Endothelial cell (in vitro differentiated cells): Measurements from ENCODE around the gene KCNMA1. TPM values are rescaled to one million over a fixed set of nuclear protein-coding genes. Genes with fewer than 3 reads are reported as not detected.

ENCODE experiments used
- DNase-seq: peaks from one replicate; pipeline ENCODE4 v3.0.0; 2021; ENCODE audit warnings: low spot score
- H3K27ac Mint-ChIP-seq: one replicate; pipeline ENCODE4 v1.8.0; 2021; ENCODE audit warnings: mixed read lengths, inconsistent platforms; ENCODE audit not compliant: unreplicated experiment
- H3K27me3 Mint-ChIP-seq: one replicate; pipeline ENCODE4 v1.8.0; 2021; ENCODE audit warnings: mild to moderate bottlenecking, moderate library complexity, mixed read lengths, inconsistent platforms; ENCODE audit not compliant: unreplicated experiment
- H3K36me3 Mint-ChIP-seq: one replicate; pipeline ENCODE4 v1.8.0; 2021; ENCODE audit warnings: mild to moderate bottlenecking, low read depth, mixed read lengths, inconsistent platforms; ENCODE audit not compliant: unreplicated experiment
- H3K4me1 Mint-ChIP-seq: one replicate; pipeline ENCODE4 v1.8.0; 2021; ENCODE audit warnings: mild to moderate bottlenecking, mixed read lengths, inconsistent platforms; ENCODE audit not compliant: unreplicated experiment
- H3K4me3 Mint-ChIP-seq: one replicate; pipeline ENCODE4 v1.8.0; 2021; ENCODE audit warnings: mild to moderate bottlenecking, mixed read lengths, inconsistent platforms; ENCODE audit not compliant: unreplicated experiment
- H3K9me3 Mint-ChIP-seq: one replicate; pipeline ENCODE4 v1.8.0; 2021; ENCODE audit warnings: mixed read lengths, inconsistent platforms; ENCODE audit not compliant: unreplicated experiment
- total RNA-seq: library from RNA; stranded (reverse); fragmentation: NEBNext Ultra II Directional; extraction: Animal tissue kit (Norgen Biotek cat#: 25700); gene quantifications from one replicate; pipeline ENCODE4 v1.2.1, GENCODE V29; 2021; ENCODE audit not compliant: unreplicated experiment
- TF ChIP-seq, protein P1 (sequence below): fragments of 200-600 bp; sonication (generic); IDR thresholded peaks from one replicate; pipeline ENCODE4 v1.5.0; 2021; ENCODE audit warnings: antibody characterized with exemption; ENCODE audit not compliant: unreplicated experiment

Gene KCNMA1
- total RNA-seq, 1 donor from 2014 or later, result 5.1 TPM

DNA sequence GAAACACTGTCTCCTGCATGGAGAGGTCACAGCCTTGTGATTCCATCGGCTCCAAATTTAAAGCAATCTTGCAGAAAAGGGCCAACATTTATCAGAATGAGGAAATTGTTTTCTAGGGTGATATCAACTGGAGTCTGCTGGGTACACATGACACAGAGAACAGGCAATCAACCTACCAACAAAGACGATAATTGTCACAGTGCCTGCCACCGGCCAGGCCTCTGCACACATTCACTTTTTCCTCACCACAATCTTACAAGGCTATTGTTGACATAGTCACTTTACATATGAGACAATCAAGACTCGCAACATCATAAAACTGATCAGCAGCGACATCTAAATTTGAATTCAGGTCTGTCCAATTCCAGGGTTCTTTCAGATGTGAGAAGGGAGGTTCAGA, 189.4 kb downstream of the KCNMA1 start:
- peaks cover 6% of the 10 kb centered on the region for H3K4me1 Mint-ChIP-seq
- no peaks in the 10 kb centered on the region for H3K36me3 Mint-ChIP-seq
- H3K27me3 Mint-ChIP-seq, result no peaks in the 10 kb centered on the region
- DNase-seq, result no peak
- H3K4me3 Mint-ChIP-seq, result no peak overlapping the region
- no peak overlapping the region for H3K27ac Mint-ChIP-seq
- no peaks in the 10 kb centered on the region for H3K9me3 Mint-ChIP-seq
- TF ChIP-seq, protein P1, sequence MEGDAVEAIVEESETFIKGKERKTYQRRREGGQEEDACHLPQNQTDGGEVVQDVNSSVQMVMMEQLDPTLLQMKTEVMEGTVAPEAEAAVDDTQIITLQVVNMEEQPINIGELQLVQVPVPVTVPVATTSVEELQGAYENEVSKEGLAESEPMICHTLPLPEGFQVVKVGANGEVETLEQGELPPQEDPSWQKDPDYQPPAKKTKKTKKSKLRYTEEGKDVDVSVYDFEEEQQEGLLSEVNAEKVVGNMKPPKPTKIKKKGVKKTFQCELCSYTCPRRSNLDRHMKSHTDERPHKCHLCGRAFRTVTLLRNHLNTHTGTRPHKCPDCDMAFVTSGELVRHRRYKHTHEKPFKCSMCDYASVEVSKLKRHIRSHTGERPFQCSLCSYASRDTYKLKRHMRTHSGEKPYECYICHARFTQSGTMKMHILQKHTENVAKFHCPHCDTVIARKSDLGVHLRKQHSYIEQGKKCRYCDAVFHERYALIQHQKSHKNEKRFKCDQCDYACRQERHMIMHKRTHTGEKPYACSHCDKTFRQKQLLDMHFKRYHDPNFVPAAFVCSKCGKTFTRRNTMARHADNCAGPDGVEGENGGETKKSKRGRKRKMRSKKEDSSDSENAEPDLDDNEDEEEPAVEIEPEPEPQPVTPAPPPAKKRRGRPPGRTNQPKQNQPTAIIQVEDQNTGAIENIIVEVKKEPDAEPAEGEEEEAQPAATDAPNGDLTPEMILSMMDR, result no peak

DNA sequence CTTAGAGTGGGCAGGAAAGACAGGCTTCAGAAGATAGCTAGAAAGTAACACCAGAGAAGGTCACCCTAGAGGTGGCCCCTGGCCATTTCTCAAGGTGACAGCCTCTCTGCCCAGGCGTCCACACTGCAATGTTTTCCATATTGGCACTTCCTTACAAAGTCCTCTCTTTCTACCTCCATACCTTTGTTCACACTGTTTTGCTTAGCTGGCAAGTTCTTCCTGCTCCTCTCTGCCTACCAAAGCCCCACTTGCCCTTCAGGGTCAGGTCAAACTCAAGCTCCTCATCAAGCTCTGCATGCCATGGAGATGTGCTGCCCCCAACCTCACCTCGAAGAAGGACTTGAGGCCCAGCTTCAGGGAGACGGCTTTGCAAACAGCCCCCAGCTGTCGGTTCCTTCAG, 190.9 kb downstream of the KCNMA1 start:
- H3K27ac Mint-ChIP-seq, result no peak overlapping the region
- H3K9me3 Mint-ChIP-seq, result no peaks in the 10 kb centered on the region
- TF ChIP-seq, protein P1, result no peak
- no peaks in the 10 kb centered on the region for H3K4me1 Mint-ChIP-seq
- peaks cover 1% of the 10 kb centered on the region for H3K27me3 Mint-ChIP-seq
- H3K36me3 Mint-ChIP-seq, result no peaks in the 10 kb centered on the region
- no peak for DNase-seq
- H3K4me3 Mint-ChIP-seq, result no peak overlapping the region

DNA sequence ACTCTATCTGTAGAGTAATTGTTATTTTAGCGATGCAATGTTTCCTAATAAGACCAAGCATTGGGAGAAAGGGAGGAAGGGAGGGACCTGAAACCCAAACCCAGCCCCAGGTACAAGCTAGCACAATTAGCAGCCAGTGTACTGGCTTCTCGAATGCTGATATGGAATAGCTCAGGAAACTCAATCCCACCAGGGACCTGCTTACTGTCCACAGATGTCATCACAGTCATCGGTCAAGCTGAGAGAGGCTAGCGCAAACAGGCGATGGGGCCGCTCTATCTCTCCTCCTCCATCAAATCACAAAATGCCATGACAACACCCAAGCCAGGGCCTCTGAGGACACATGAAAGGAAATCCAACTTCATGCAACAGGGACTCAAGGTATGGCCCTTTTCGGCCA, 192.1 kb downstream of the KCNMA1 start:
- Mint-ChIP-seq H3K27ac (no peak overlapping the region), H3K27me3 (peaks cover 1% of the 10 kb centered on the region), H3K4me1 (peaks cover 2% of the 10 kb centered on the region), H3K4me3 (no peak overlapping the region), H3K36me3 (no peaks in the 10 kb centered on the region), H3K9me3 (no peaks in the 10 kb centered on the region)
- DNase-seq, result no peak
- TF ChIP-seq, protein P1, result no peak

DNA sequence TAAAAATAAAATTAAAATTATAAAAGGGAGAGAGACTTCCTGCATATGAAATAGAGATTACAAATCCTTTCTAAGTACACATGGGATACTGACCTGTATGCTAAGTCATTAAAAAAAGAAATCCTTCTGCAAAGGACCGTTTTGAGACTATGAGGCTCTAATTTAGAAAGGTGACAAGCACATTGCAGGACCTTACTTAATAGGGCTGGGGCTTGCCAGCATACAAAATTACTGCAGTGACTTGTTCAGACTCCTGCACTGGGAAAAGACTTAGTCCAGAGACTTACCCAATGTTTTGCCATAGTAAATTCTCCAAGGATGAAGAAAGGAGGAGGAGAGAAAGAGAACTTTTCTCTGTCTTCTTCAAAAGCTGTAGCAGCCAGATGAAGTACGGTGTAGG, 193.6 kb downstream of the KCNMA1 start:
- TF ChIP-seq, protein P1, result no peak
- Mint-ChIP-seq H3K4me3 (no peak overlapping the region), H3K9me3 (no peaks in the 10 kb centered on the region), H3K27ac (no peak overlapping the region), H3K4me1 (peaks cover 2% of the 10 kb centered on the region), H3K36me3 (no peaks in the 10 kb centered on the region), H3K27me3 (peaks cover 1% of the 10 kb centered on the region)
- no peak for DNase-seq

DNA sequence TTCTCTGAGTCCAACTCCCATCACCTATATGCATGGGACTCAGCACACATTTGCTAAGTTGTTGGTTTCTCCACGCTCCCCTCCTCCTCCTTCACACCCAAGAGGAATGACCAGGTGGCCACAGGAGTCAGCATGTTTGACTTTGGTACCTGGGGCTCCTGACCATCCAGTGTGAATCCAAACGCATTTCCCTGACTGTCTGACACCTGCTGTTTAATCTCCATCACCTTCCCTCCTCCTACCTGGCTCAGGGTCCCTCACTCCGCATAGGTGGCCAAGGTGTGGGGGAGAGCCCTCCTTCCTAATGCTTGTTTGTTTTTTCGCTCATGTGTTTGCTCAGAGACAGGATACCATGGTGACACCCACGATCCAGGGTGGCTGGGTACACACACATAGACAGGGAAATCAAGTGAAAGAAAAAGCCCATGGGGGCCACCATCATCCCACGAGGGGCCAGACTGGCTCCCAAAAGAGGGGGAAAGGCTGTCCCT, 194.9 kb downstream of the KCNMA1 start:
- no peaks in the 10 kb centered on the region for H3K36me3 Mint-ChIP-seq
- peaks cover 2% of the 10 kb centered on the region for H3K4me1 Mint-ChIP-seq

More for the DNA sequence above, 194.9 kb downstream of the KCNMA1 start:
- no peaks in the 10 kb centered on the region for H3K9me3 Mint-ChIP-seq
- TF ChIP-seq, protein P1, result no peak
- peaks cover 1% of the 10 kb centered on the region for H3K27me3 Mint-ChIP-seq
- DNase-seq, result no peak
- H3K4me3 Mint-ChIP-seq, result no peak overlapping the region
- H3K27ac Mint-ChIP-seq, result no peak overlapping the region
